ENCODE results near the gene RSAD1. TPM values are rescaled to one million over a fixed set of nuclear protein-coding genes. Genes with fewer than 3 reads are reported as not detected.

RSAD1 gene
- total and polyA plus RNA-seq, 2 donors, result 18.7 to 36.4 TPM

DNA sequence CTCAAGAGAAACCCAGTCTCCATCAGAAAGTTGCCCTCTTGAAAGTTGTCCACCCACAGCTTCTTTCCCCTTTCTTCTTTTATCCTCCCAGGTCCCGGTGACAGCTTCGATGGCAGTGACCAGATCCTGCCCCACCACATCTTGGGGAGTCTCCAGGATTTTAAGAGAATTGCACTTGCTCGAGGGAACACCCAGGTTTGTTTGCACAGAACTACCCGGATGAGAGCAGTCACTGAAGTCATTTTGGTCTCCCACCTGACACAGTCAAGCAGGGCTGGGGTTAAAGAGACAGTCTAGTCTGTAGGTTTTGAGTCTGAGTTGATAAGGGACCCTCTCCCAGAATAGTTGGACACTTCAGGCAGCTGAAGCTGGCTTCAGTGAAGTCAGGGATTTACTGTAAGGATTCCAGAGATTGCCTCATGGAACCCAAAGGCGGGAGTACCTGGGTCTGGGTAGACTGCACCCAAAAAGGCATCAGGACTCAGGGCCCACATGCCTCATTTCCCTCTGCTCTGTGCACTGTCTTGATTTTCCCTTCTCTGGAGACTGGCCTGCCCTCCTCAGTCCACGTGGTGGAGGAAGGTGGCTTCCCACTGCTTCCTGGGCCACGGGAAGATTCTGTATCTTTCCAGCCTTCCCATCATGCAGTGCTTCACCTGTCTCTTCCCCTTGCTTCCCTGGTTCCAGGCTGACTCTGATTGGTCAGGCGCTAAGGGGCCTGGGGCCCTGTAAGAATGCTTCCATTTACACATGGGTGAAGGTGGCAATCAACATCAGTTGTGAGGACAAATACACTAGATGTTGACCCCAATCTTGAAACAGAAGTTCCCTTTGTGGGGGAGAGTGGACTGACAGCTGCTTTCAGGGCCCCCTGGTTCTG is 39.1 kb downstream of the RSAD1 start:
- no peak for DNase-seq (ENCODE audit: low read depth in 6 of 9, low spot score in 9 of 9)
- H3K27ac ChIP-seq (ENCODE audit: low read depth in 1 of 2, low read length in 1 of 2), result no peak overlapping the region
- peaks cover 0 to 22% of the 10 kb centered on the region in 2 donors for H3K4me1 ChIP-seq (ENCODE audit: control insufficient read depth in 2 of 2, insufficient read depth in 2 of 2, low read length in 2 of 2)
- H3K9me3 ChIP-seq (ENCODE audit: control insufficient read depth in 2 of 2, insufficient read depth in 1 of 2, low read length in 1 of 2), result no peaks in the 10 kb centered on the region
- H3K36me3 ChIP-seq (ENCODE audit: control insufficient read depth in 2 of 2, insufficient read depth in 2 of 2, low read length in 1 of 2), result no peaks in the 10 kb centered on the region
- H3K4me3 ChIP-seq (ENCODE audit: low read length in 2 of 2), result no peak overlapping the region
- 86% methylated on average over 8 of the region's 8 CpGs for WGBS
- no peaks in the 10 kb centered on the region for H3K27me3 ChIP-seq (ENCODE audit: control insufficient read depth in 2 of 2, insufficient read depth in 1 of 2, low read length in 1 of 2)

DNA sequence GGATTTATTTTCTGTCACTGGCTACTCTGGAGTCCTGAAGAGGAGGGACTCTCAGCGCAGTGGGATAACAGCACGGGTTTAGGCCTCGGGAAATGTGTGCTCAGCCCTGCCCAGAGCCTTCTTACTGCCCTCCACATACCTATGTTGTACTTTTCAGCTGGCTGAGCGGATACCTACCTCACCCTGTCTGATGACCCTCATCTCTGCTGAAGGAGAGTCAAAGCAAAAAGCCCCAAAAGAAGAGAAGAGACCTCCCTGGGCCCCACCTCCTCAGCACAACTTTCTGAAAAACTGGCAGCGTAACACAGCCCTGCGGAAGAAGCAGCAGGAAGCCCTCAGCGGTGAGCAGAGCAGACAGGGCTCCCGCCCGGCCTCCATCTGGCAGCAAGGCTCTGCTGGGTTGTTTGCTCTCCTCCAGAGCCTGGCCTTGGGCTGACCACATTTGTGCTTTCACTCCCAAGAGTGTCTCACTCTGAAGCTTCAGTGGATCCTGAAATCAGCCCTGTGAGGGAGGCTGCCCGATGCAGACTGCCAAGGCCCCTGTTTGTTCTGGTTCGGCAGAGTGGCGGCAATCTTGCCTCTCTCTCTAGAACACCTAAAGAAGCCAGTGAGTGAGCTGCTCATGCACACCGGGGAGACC is 39.8 kb downstream of the RSAD1 start:
- no peak overlapping the region for H3K4me3 ChIP-seq (ENCODE audit: low read length in 2 of 2)
- H3K27ac ChIP-seq (ENCODE audit: low read depth in 1 of 2, low read length in 1 of 2), result no peak overlapping the region
- 91% methylated on average over 13 of the region's 13 CpGs for WGBS
- H3K4me1 ChIP-seq (ENCODE audit: control insufficient read depth in 2 of 2, insufficient read depth in 2 of 2, low read length in 2 of 2), result peaks cover 0 to 26% of the 10 kb centered on the region in 2 donors
- H3K9me3 ChIP-seq (ENCODE audit: control insufficient read depth in 2 of 2, insufficient read depth in 1 of 2, low read length in 1 of 2), result no peaks in the 10 kb centered on the region
- no peaks in the 10 kb centered on the region for H3K36me3 ChIP-seq (ENCODE audit: control insufficient read depth in 2 of 2, insufficient read depth in 2 of 2, low read length in 1 of 2)
- DNase-seq (ENCODE audit: low read depth in 6 of 9, low spot score in 9 of 9), result peak in 2 of 9 donors; percentile 36 to 42
- H3K27me3 ChIP-seq (ENCODE audit: control insufficient read depth in 2 of 2, insufficient read depth in 1 of 2, low read length in 1 of 2), result no peaks in the 10 kb centered on the region

DNA sequence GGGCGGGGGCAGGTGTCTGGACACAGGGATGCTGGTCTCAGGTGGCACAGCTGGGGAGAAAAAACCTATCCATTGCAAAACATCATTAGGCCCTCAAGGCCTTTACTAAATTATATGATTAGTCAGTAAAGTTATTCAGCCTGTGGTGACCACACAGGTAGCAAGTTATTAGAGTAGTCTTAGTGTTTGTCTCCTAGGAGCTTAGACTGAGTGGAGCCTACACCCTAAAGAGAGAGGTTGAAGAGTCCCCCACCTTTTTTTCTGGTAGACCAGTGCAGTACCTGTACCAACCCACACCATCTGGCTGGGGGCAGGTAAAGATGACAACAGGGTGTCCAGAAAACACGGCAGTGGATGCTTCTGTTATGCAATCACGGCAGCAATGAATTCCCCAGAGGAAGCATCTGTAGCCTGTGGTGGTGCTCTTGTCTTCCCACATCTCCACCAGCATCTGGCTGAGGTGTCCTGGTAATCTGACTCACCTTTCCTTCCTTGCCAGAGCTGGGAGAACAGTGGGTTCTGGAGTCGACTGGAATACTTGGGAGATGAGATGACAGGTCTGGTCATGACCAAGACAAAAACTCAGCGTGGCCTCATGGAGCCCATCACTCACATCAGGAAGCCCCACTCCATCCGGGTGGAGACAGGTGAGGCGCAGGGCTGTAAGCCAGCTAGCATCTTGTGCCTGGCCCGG is 40.6 kb downstream of the RSAD1 start:
- H3K36me3 ChIP-seq (ENCODE audit: control insufficient read depth in 2 of 2, insufficient read depth in 2 of 2, low read length in 1 of 2), result no peaks in the 10 kb centered on the region
- H3K9me3 ChIP-seq (ENCODE audit: control insufficient read depth in 2 of 2, insufficient read depth in 1 of 2, low read length in 1 of 2), result no peaks in the 10 kb centered on the region
- peaks cover 0 to 26% of the 10 kb centered on the region in 2 donors for H3K4me1 ChIP-seq (ENCODE audit: control insufficient read depth in 2 of 2, insufficient read depth in 2 of 2, low read length in 2 of 2)
- H3K27ac ChIP-seq (ENCODE audit: low read depth in 1 of 2, low read length in 1 of 2), result no peak overlapping the region
- H3K27me3 ChIP-seq (ENCODE audit: control insufficient read depth in 2 of 2, insufficient read depth in 1 of 2, low read length in 1 of 2), result no peaks in the 10 kb centered on the region
- H3K4me3 ChIP-seq (ENCODE audit: low read length in 2 of 2), result no peak overlapping the region
- WGBS, result 87% methylated on average over 8 of the region's 8 CpGs
- no peak for DNase-seq (ENCODE audit: low read depth in 6 of 9, low spot score in 9 of 9)

DNA sequence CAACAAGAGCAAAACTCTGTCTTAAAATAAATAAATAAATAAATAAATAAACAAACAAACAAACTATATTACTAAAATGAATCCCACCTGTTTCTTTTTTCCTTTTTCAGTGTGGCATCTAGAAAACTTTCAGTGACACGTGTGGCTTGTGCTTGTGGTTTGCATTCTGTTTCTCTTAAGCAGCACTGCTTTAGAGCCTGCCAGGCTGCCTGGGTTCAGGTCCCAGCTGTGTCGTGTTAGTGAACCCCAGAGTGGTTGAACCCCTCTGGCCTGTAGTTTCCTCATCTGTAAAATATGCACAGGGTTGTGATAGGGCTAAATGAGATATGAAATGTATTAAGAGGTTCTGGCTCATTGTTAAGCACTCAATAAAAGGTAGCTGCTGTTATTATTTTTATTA is 41.8 kb downstream of the RSAD1 start:
- 29% methylated on average over 2 of the region's 2 CpGs for whole genome bisulfite sequencing
- H3K9me3 ChIP-seq (ENCODE audit: control insufficient read depth in 2 of 2, insufficient read depth in 1 of 2, low read length in 1 of 2), result no peaks in the 10 kb centered on the region
- H3K4me1 ChIP-seq (ENCODE audit: control insufficient read depth in 2 of 2, insufficient read depth in 2 of 2, low read length in 2 of 2), result peaks cover 0 to 26% of the 10 kb centered on the region in 2 donors
- DNase-seq (ENCODE audit: low read depth in 6 of 9, low spot score in 9 of 9), result peak in 1 of 9 donors; percentile 37
- no peak overlapping the region for H3K4me3 ChIP-seq (ENCODE audit: low read length in 2 of 2)
- H3K27me3 ChIP-seq (ENCODE audit: control insufficient read depth in 2 of 2, insufficient read depth in 1 of 2, low read length in 1 of 2), result no peaks in the 10 kb centered on the region
- no peak overlapping the region for H3K27ac ChIP-seq (ENCODE audit: low read depth in 1 of 2, low read length in 1 of 2)
- no peaks in the 10 kb centered on the region for H3K36me3 ChIP-seq (ENCODE audit: control insufficient read depth in 2 of 2, insufficient read depth in 2 of 2, low read length in 1 of 2)

DNA sequence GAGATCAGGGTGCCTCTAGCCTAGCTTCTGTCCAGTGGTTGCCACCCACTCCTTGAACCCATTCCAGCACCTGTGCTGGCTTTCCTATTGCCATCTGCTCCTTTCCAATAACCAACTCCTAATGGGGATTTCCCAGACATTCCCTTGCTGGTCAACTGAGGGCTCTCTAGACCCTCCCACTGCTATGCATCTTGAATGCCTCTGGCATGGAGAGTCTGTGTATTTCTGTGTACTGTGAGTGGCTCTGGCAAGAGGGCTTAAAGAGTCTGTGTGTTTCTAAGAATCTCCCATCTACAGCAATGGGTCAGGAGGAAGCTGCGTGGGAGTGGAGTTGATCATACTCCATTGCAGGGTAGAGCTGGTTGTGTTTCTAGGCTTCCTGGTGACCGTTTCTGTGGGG is 42.9 kb downstream of the RSAD1 start:
- WGBS, result 83% methylated on average over 2 of the region's 2 CpGs
- Histone ChIP-seq H3K27me3 (ENCODE audit: control insufficient read depth in 2 of 2, insufficient read depth in 1 of 2, low read length in 1 of 2) (no peaks in the 10 kb centered on the region), H3K27ac (ENCODE audit: low read depth in 1 of 2, low read length in 1 of 2) (no peak overlapping the region)

DNA sequence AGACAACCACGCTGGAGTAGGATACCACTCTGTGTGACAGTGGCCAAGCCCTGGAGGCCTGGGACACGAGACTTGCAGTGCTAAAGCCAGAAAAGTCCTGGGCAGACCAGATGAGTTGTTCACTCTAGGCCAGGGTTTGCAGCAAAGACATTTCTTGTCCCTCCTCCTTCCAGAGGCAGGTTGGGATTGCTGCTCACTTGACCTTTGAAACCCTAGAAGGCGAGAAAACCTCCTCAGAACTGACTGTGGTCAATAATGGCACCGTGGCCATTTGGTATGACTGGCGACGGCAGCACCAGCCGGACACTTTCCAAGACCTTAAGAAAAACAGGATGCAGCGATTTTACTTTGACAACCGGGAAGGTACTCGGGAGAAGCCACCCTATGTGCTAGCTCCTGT is 44.1 kb downstream of the RSAD1 start:
- Histone ChIP-seq H3K4me1 (ENCODE audit: control insufficient read depth in 2 of 2, insufficient read depth in 2 of 2, low read length in 2 of 2) (peaks cover 0 to 29% of the 10 kb centered on the region in 2 donors), H3K4me3 (ENCODE audit: low read length in 2 of 2) (no peak overlapping the region), H3K27ac (ENCODE audit: low read depth in 1 of 2, low read length in 1 of 2) (peak overlapping the region in 1 of 2 donors; percentile 11), H3K27me3 (ENCODE audit: control insufficient read depth in 2 of 2, insufficient read depth in 1 of 2, low read length in 1 of 2) (peaks cover 0 to 2% of the 10 kb centered on the region in 2 donors), H3K9me3 (ENCODE audit: control insufficient read depth in 2 of 2, insufficient read depth in 1 of 2, low read length in 1 of 2) (no peaks in the 10 kb centered on the region), H3K36me3 (ENCODE audit: control insufficient read depth in 2 of 2, insufficient read depth in 2 of 2, low read length in 1 of 2) (no peaks in the 10 kb centered on the region)
- WGBS, result 97% methylated on average over 10 of the region's 10 CpGs
- no peak for DNase-seq (ENCODE audit: low read depth in 6 of 9, low spot score in 9 of 9)

More for the DNA sequence above, 42.9 kb downstream of the RSAD1 start:
- Histone ChIP-seq H3K4me3 (ENCODE audit: low read length in 2 of 2) (no peak overlapping the region), H3K4me1 (ENCODE audit: control insufficient read depth in 2 of 2, insufficient read depth in 2 of 2, low read length in 2 of 2) (peaks cover 0 to 26% of the 10 kb centered on the region in 2 donors), H3K36me3 (ENCODE audit: control insufficient read depth in 2 of 2, insufficient read depth in 2 of 2, low read length in 1 of 2) (no peaks in the 10 kb centered on the region), H3K9me3 (ENCODE audit: control insufficient read depth in 2 of 2, insufficient read depth in 1 of 2, low read length in 1 of 2) (no peaks in the 10 kb centered on the region)
- DNase-seq (ENCODE audit: low read depth in 6 of 9, low spot score in 9 of 9), result no peak

DNA sequence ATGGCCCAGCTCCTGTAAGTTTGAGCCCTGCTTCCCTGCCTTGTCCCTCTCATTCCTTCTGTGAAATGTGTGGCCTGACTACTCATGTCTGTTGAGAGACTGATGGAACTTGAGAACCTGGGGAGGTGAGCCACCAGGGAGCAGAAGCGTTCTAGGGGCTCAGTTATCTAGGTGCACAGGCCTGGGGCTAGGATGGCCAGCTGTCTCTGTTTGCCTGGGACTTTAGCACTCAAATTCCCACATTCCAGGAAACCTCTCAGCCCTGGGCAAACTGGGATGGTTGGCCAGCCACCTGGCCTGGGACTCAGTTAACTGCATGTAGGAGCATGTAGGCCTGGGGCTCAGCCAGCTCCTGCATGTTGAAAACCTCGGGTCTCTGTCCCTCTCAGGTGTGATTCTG is 44.5 kb downstream of the RSAD1 start:
- DNase-seq (ENCODE audit: low read depth in 6 of 9, low spot score in 9 of 9), result peak in 1 of 9 donors; percentile 19
- Histone ChIP-seq H3K4me1 (ENCODE audit: control insufficient read depth in 2 of 2, insufficient read depth in 2 of 2, low read length in 2 of 2) (peaks cover 0 to 29% of the 10 kb centered on the region in 2 donors), H3K9me3 (ENCODE audit: control insufficient read depth in 2 of 2, insufficient read depth in 1 of 2, low read length in 1 of 2) (no peaks in the 10 kb centered on the region), H3K27me3 (ENCODE audit: control insufficient read depth in 2 of 2, insufficient read depth in 1 of 2, low read length in 1 of 2) (peaks cover 0 to 4% of the 10 kb centered on the region in 2 donors), H3K27ac (ENCODE audit: low read depth in 1 of 2, low read length in 1 of 2) (peak overlapping the region in 1 of 2 donors; percentile 11), H3K36me3 (ENCODE audit: control insufficient read depth in 2 of 2, insufficient read depth in 2 of 2, low read length in 1 of 2) (no peaks in the 10 kb centered on the region), H3K4me3 (ENCODE audit: low read length in 2 of 2) (no peak overlapping the region)
- 91% methylated on average over 2 of the region's 2 CpGs for WGBS

DNA sequence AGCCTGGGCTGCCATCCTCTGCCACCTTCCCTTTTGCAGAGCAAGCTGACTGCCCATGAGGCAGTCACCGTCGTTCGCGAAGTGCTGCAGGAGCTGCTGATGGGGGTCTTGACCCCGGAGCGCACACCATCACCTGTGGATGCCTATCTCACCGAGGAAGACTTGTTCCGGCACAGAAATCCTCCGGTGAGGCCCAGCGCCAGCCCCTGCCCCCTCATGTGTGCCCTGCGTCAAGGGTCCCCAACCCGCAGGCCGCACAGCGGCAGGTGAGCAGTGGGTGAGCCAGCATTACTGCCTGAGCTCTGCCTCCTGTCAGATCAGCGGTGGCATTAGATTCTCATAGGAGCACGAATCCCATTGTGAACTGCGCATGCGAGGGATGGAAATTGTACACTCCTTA is 46.2 kb downstream of the RSAD1 start:
- H3K27ac ChIP-seq (ENCODE audit: low read depth in 1 of 2, low read length in 1 of 2), result no peak overlapping the region
- no peak overlapping the region for H3K4me3 ChIP-seq (ENCODE audit: low read length in 2 of 2)
- H3K4me1 ChIP-seq (ENCODE audit: control insufficient read depth in 2 of 2, insufficient read depth in 2 of 2, low read length in 2 of 2), result peaks cover 0 to 22% of the 10 kb centered on the region in 2 donors
- DNase-seq (ENCODE audit: low read depth in 6 of 9, low spot score in 9 of 9), result no peak
- peaks cover 0 to 11% of the 10 kb centered on the region in 2 donors for H3K27me3 ChIP-seq (ENCODE audit: control insufficient read depth in 2 of 2, insufficient read depth in 1 of 2, low read length in 1 of 2)
- H3K9me3 ChIP-seq (ENCODE audit: control insufficient read depth in 2 of 2, insufficient read depth in 1 of 2, low read length in 1 of 2), result no peaks in the 10 kb centered on the region
- 97% methylated on average over 18 of the region's 18 CpGs for WGBS
- H3K36me3 ChIP-seq (ENCODE audit: control insufficient read depth in 2 of 2, insufficient read depth in 2 of 2, low read length in 1 of 2), result no peaks in the 10 kb centered on the region

All from thymus (tissue), 11 donors.